ENCODE data around the gene LRTM1. TPM values are rescaled to one million over a fixed set of nuclear protein-coding genes. Genes with fewer than 3 reads are reported as not detected.

LRTM1 gene
- total RNA-seq, 6 experiments from 2014 or later: not detected

DNA sequence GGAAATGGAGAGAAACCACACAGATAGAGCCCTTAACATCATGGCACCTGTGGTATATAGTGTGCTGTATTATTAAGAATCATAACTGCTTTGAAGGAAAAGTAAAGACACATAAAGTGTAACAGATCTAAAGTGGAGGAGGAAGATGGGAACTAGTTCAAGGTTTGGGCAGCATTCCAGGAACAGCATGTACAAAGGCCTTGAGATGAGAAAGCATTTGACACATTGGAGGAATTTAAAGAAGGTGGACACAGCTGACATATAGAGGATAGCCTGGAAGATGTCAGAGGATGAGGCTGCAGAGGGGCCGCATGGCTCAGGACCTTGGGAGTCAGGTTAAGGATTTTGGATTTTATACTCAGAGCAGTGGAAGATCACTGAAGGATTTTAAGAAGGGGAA lies 39.0 kb downstream of the LRTM1 start:
- Mint-ChIP-seq H3K4me1 (ENCODE audit: low read depth) (peaks cover 45% of the 10 kb centered on the region), H3K4me3 (no peak overlapping the region), H3K27me3 (ENCODE audit: insufficient read depth) (no peaks in the 10 kb centered on the region), H3K36me3 (ENCODE audit: low read depth) (no peaks in the 10 kb centered on the region; the same call in 1 of the 2 replicates), H3K27ac (no peak overlapping the region), H3K9me3 (no peaks in the 10 kb centered on the region)
- no peak for DNase-seq
- TF ChIP-seq, protein P1, sequence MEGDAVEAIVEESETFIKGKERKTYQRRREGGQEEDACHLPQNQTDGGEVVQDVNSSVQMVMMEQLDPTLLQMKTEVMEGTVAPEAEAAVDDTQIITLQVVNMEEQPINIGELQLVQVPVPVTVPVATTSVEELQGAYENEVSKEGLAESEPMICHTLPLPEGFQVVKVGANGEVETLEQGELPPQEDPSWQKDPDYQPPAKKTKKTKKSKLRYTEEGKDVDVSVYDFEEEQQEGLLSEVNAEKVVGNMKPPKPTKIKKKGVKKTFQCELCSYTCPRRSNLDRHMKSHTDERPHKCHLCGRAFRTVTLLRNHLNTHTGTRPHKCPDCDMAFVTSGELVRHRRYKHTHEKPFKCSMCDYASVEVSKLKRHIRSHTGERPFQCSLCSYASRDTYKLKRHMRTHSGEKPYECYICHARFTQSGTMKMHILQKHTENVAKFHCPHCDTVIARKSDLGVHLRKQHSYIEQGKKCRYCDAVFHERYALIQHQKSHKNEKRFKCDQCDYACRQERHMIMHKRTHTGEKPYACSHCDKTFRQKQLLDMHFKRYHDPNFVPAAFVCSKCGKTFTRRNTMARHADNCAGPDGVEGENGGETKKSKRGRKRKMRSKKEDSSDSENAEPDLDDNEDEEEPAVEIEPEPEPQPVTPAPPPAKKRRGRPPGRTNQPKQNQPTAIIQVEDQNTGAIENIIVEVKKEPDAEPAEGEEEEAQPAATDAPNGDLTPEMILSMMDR (IDR thresholded peaks at IDR 0.05): no peak

DNA sequence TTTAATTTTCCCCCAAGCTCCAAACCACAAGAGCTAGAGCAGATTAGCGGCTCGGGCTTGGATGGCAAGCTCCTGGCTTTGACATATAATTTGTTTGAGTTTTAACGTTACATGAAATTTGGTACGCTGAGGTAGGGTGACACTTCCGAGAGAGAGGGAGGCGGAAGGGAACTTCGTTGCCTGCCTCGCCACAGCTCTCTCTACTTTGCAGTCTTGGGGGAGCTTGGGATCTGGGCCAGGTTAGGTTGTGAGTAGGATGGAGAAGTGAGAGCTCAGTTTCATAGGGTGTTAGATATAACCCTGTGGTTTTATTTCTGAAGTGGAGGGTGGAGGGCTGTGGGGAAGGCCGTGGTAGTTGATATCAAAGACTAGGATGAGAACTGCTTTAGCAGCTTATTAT lies 39.7 kb downstream of the LRTM1 start:
- Mint-ChIP-seq H3K27ac (no peak overlapping the region), H3K4me1 (ENCODE audit: low read depth) (peaks cover 45% of the 10 kb centered on the region), H3K36me3 (ENCODE audit: low read depth) (no peaks in the 10 kb centered on the region; the same call in 1 of the 2 replicates), H3K27me3 (ENCODE audit: insufficient read depth) (no peaks in the 10 kb centered on the region), H3K4me3 (no peak overlapping the region), H3K9me3 (no peaks in the 10 kb centered on the region)
- TF ChIP-seq, protein P1 (IDR thresholded peaks at IDR 0.05): no peak
- no peak for DNase-seq

DNA sequence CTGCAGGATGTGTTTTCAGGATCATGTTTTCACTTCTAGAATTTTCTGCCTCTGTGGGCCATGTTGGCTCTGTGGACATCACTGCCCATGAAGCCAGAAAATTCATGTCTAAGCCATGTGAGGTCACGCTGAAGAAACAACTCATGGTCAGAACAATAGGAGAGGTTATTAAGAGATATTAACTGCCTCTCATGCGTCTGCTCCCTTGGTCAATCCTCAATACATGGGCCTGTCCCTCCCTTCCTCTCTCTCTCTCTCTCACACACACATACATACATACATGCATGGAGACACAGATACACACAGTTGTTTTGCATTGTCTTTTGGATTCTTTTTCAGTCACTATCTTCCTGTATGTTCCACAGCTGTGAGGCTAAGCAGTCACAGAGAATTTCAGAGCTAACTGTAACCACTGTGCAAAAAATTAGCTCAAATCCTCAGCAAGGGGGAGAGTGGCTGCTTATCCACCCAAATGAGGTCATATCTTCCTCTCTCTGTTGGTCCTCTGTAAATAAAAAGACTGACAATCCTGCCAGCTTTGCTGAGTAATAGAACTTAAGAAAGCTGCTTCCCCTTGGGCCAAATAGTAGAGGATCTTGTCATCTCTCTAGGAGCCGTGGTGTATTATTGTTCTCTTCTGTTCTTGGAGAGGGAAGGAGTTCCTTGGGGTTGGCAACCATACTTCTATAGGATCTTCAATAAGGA lies 45.6 kb downstream of the LRTM1 start:
- H3K27ac Mint-ChIP-seq: peak overlapping the region; percentile 82
- TF ChIP-seq, protein P1 (IDR thresholded peaks at IDR 0.05): no peak

DNA sequence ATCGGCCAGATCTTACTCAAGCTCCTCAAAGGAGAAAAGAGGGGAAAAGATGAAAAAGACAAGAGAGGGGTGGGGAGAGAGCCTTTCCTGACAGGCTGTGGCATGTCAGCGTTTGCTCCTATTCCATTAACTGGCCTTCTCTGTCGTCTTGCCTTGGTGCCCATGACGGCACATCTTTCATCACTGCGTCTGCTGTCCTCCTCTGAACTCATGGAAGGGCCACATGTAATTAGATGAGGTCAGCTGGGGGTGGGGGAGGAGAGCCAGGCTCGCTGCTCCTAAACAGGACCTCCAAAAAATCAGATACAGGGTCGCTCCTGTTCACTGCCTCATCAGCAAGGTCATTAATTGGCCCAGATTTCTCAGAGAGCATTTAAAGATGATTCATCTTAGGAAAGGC lies 49.7 kb downstream of the LRTM1 start:
- DNase-seq: peak; percentile 37
- Mint-ChIP-seq H3K27me3 (ENCODE audit: insufficient read depth) (no peaks in the 10 kb centered on the region), H3K4me3 (peak overlapping the region; percentile 43), H3K36me3 (ENCODE audit: low read depth) (no peaks in the 10 kb centered on the region), H3K27ac (peak overlapping the region; percentile 87), H3K9me3 (no peaks in the 10 kb centered on the region), H3K4me1 (ENCODE audit: low read depth) (peaks cover 78% of the 10 kb centered on the region)
- TF ChIP-seq, protein P1 (IDR thresholded peaks at IDR 0.05): no peak

More for the DNA sequence above, 45.6 kb downstream of the LRTM1 start:
- Mint-ChIP-seq H3K36me3 (ENCODE audit: low read depth) (no peaks in the 10 kb centered on the region), H3K9me3 (no peaks in the 10 kb centered on the region), H3K4me1 (ENCODE audit: low read depth) (peaks cover 54% of the 10 kb centered on the region), H3K27me3 (ENCODE audit: insufficient read depth) (no peaks in the 10 kb centered on the region), H3K4me3 (peak overlapping the region; percentile 29)
- peak; percentile 97 for DNase-seq

DNA sequence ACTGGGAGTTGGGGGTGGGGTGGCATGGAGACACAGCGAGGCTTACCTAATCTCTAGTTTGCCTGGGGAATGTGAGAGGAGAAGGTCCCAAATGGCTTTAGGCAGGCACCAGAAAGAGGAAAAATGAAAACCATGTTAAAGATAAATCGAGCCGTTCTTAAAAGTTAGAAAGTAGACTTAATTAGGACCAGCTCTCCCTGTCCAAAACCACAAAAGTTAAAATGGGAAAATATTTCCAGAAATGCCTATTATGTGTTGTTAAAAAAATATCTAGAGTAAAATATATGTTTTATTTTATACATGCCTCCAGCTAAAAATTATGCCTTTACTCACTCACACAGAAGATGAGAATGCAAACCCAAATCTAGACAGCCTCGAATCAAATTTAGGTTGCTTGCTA lies 50.1 kb downstream of the LRTM1 start:
- no peaks in the 10 kb centered on the region for H3K36me3 Mint-ChIP-seq (ENCODE audit: low read depth)
- H3K27me3 Mint-ChIP-seq (ENCODE audit: insufficient read depth): no peaks in the 10 kb centered on the region
- H3K9me3 Mint-ChIP-seq: no peaks in the 10 kb centered on the region
- TF ChIP-seq, protein P1 (IDR thresholded peaks at IDR 0.05): no peak
- no peak for DNase-seq
- peak overlapping the region; percentile 87 for H3K27ac Mint-ChIP-seq
- peaks cover 77% of the 10 kb centered on the region for H3K4me1 Mint-ChIP-seq (ENCODE audit: low read depth)
- peak overlapping the region; percentile 43 for H3K4me3 Mint-ChIP-seq
